ENCODE results near the gene TUBG2. TPM values are rescaled to one million over a fixed set of nuclear protein-coding genes. Genes with fewer than 3 reads are reported as not detected.

TUBG2 gene
- total RNA-seq, 2 donors from 2014 or later, result 8.1 to 11.2 TPM

DNA sequence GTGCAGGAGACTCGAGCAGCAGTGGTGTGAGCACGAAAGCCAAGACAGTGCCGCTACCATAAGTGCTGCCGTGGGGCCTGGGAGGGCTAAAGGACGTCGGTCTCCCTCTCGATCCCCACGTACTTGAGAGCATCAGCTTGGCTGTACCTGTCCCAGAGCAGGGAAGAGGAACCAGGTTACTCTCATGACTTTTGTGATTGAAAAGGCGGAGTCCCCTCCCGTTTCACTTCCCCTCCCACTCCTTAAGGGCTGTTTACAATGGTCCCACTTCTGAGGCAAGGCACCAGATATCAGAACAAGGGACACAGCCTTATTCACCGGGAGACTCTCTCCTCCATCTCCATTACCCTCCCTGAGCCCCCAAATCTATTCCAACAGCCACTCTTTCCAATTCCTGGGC lies 43.4 kb downstream of the TUBG2 start:
- H3K9me3 Mint-ChIP-seq, result no peaks in the 10 kb centered on the region
- H3K27me3 Mint-ChIP-seq (ENCODE audit: low read depth), result peaks cover 15% of the 10 kb centered on the region
- peaks cover 12 to 36% of the 10 kb centered on the region in 2 donors for H3K36me3 Mint-ChIP-seq (ENCODE audit: insufficient read depth in 2 of 2)
- DNase-seq (no peak), ATAC-seq (replicated peaks in 1 of 2) (no peak)
- no peak overlapping the region for H3K27ac Mint-ChIP-seq
- H3K4me1 Mint-ChIP-seq (ENCODE audit: low read depth), result peaks cover 34% of the 10 kb centered on the region
- H3K4me3 Mint-ChIP-seq, result no peak overlapping the region

DNA sequence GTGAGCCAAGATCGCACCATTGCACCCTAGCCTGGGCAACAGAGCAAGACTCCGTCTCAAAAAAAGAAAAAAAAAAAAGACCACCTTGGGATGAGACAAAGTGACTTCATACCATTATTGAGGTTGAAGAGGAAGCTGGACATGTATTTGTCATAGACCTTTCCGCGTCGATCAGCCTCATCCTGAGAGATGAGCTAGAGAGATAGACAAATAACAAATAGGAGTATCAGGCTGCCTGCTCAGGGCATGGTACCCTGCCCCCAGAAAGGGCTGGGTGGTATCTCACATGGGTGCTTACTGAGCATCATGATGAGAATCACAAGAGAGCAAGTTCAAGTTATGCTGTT lies 45.4 kb downstream of the TUBG2 start:
- no peaks in the 10 kb centered on the region for H3K9me3 Mint-ChIP-seq
- no peak overlapping the region for H3K27ac Mint-ChIP-seq
- ATAC-seq (replicated peaks in 1 of 2) (no peak), DNase-seq (no peak)
- peak overlapping the region; percentile 7 to 42 for H3K4me3 Mint-ChIP-seq
- peaks cover 21 to 52% of the 10 kb centered on the region in 2 donors for H3K36me3 Mint-ChIP-seq (ENCODE audit: insufficient read depth in 2 of 2)
- peaks cover 22% of the 10 kb centered on the region for H3K27me3 Mint-ChIP-seq (ENCODE audit: low read depth)
- peaks cover 42% of the 10 kb centered on the region for H3K4me1 Mint-ChIP-seq (ENCODE audit: low read depth)

DNA sequence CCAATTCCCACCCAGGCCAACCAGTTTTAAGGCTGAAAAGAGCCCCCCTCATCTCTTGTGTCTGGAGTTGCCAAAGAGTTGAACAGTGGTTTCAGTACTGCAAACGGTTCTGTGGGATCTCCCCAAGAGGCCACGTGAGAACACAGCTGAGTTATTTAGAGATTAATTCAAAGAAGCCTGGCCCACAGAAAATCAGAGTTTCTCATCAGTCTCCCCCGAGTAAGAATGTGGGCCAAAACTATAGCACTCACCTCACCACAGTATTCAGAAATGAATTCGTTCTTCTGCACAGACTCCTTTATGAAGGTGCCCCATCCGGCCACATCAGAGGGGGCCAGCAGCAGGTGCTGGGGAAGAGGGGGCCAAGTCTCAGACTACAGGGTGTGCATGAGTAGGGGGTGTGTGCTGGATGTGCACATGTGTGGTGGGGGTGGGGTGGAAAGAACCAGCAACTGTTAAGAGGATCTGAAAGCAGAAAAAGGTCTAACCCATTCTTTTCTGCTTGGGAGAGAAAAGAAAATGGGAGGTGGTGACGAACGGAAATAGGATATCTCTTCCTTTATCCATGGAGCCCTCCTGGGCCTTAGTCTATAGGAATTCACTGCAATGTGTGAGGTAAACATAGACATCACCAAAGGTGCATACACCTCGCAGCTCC lies 45.9 kb downstream of the TUBG2 start:
- Mint-ChIP-seq H3K36me3 (ENCODE audit: insufficient read depth in 2 of 2) (peaks cover 22 to 55% of the 10 kb centered on the region in 2 donors), H3K4me1 (ENCODE audit: low read depth) (peaks cover 42% of the 10 kb centered on the region), H3K9me3 (no peaks in the 10 kb centered on the region), H3K27ac (no peak overlapping the region), H3K4me3 (peak overlapping the region; percentile 7 to 42), H3K27me3 (ENCODE audit: low read depth) (peaks cover 22% of the 10 kb centered on the region)
- DNase-seq (peak; percentile 68 to 80), ATAC-seq (replicated peaks in 1 of 2) (peak; percentile 91 to 95)

DNA sequence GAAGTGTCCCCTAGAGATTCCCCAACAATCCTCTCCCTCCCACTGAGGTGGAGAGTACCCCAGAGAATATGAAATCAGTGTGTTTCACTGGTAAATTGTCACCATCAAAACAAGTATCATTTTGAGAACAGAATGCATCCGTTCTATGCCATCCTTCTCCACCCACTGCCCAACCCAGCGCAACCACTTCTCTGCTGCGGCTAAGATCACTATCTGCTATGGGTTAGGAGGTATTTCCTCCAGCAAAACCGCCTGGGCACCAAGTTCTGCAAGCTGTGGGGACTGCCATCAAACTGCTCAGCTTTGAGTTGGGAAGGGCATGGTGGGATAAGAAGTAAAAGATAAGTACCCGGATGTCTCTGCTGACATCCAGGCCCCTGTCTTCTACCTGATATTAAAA lies 47.6 kb downstream of the TUBG2 start:
- Mint-ChIP-seq H3K9me3 (no peaks in the 10 kb centered on the region), H3K27me3 (ENCODE audit: low read depth) (peaks cover 17% of the 10 kb centered on the region)
- DNase-seq, result peak; percentile 73 to 82

DNA sequence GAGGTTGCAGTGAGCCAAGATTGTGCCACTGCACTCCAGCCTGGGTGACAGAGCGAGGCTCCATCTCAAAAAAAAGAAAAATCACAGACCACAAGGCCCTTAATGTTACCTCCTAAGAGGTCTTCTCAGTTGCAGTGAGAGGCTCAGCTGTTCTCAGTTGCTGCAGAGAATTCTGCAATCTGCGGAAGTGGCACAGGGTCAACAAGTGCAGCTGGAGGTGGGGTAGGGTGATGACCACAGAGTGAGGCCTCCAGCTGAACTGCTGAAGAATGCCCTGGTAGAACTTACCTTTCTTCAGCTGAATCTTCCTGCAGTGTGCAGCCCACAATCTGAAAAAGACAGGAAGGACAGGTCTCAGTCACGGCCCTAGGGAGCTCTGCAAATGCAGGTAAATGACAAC lies 49.5 kb downstream of the TUBG2 start:
- Mint-ChIP-seq H3K27me3 (ENCODE audit: low read depth) (peaks cover 7% of the 10 kb centered on the region), H3K9me3 (no peaks in the 10 kb centered on the region), H3K4me1 (ENCODE audit: low read depth) (peaks cover 42% of the 10 kb centered on the region), H3K27ac (no peak overlapping the region), H3K4me3 (no peak overlapping the region), H3K36me3 (ENCODE audit: insufficient read depth in 2 of 2) (peaks cover 30 to 56% of the 10 kb centered on the region in 2 donors)
- ATAC-seq (replicated peaks in 1 of 2), result no peak
- DNase-seq, result no peak

More for the DNA sequence above, 47.6 kb downstream of the TUBG2 start:
- peak; percentile 39 to 58 for ATAC-seq (replicated peaks in 1 of 2)
- H3K4me3 Mint-ChIP-seq, result no peak overlapping the region
- H3K4me1 Mint-ChIP-seq (ENCODE audit: low read depth), result peaks cover 42% of the 10 kb centered on the region
- H3K36me3 Mint-ChIP-seq (ENCODE audit: insufficient read depth in 2 of 2), result peaks cover 28 to 62% of the 10 kb centered on the region in 2 donors
- H3K27ac Mint-ChIP-seq, result no peak overlapping the region

DNA sequence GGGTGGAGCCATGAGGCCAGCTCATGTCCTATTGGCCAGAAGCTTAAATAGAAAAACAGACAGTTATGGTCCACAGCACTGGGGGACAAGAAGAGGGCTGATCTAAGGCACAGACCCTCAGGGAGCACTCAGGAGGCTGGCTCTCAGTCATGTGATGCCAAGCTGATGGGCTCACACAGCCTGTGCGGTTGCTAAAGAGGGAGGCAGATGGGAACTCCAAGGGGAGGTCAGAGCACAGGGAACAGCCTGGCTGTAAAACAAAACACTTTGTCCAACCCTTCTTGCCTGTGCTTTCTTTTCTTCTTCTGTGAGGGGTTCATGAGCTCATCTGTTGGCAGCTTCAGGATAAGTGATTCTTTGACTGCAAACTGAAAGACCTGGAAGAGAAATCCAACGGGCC lies 50.5 kb downstream of the TUBG2 start:
- Mint-ChIP-seq H3K36me3 (ENCODE audit: insufficient read depth in 2 of 2) (peaks cover 28 to 47% of the 10 kb centered on the region in 2 donors), H3K9me3 (no peaks in the 10 kb centered on the region), H3K27ac (no peak overlapping the region), H3K4me3 (no peak overlapping the region), H3K4me1 (ENCODE audit: low read depth) (peaks cover 33% of the 10 kb centered on the region), H3K27me3 (ENCODE audit: low read depth) (peaks cover 7% of the 10 kb centered on the region)
- ATAC-seq (replicated peaks in 1 of 2), result no peak
- DNase-seq, result no peak

Other genes with a start within 250 kb of the TUBG2 start
- 1 to 10 TPM; 2.4 to 4.3 TPM for gene CAVIN1, start 236.0 kb upstream of the TUBG2 start, total RNA-seq
- gene ATP6V0A1, start 200.4 kb upstream of the TUBG2 start, total RNA-seq, result 10 to 100 TPM; 22.1 TPM
- 1 to 10 TPM; 9.4 to 9.8 TPM for gene NAGLU, start 123.0 kb upstream of the TUBG2 start, total RNA-seq
- 1 to 10 TPM; 1.3 to 1.8 TPM for gene HSD17B1, start 106.4 kb upstream of the TUBG2 start, total RNA-seq
- gene COASY, start 97.1 kb upstream of the TUBG2 start, total RNA-seq, result 10 to 100 TPM; 98.2 to 98.5 TPM
- 10 to 100 TPM; 38.8 to 41.2 TPM for gene MLX, start 92.2 kb upstream of the TUBG2 start, total RNA-seq
- 10 to 100 TPM; 31.7 to 40.7 TPM for gene PSMC3IP, start 81.6 kb upstream of the TUBG2 start, total RNA-seq
- gene RETREG3, start 49.9 kb upstream of the TUBG2 start, total RNA-seq, result 10 to 100 TPM; 41.5 to 42.6 TPM
- gene TUBG1, start 49.6 kb upstream of the TUBG2 start, total RNA-seq, result 10 to 100 TPM; 42.3 to 51.5 TPM
- 1 to 10 TPM; 1.2 to 1.9 TPM for gene PLEKHH3, start 17.7 kb downstream of the TUBG2 start, total RNA-seq
- under 1 TPM in 1 of 2 donors, not detected in 1; 0.83 TPM for gene CCR10, start 22.6 kb downstream of the TUBG2 start, total RNA-seq
- 1 to 10 TPM in 1 of 2 donors, under 1 TPM in 1; 0.53 to 1.3 TPM for gene CNTNAP1, start 23.2 kb downstream of the TUBG2 start, total RNA-seq
- 10 to 100 TPM; 40.9 to 45.9 TPM for gene EZH1, start 85.8 kb downstream of the TUBG2 start, total RNA-seq
- not detected for gene RAMP2, start 101.9 kb downstream of the TUBG2 start, total RNA-seq
- gene VPS25, start 114.2 kb downstream of the TUBG2 start, total RNA-seq, result 10 to 100 TPM; 64.4 to 71.6 TPM
- 1 to 10 TPM; 1.0 to 1.1 TPM for gene WNK4, start 121.3 kb downstream of the TUBG2 start, total RNA-seq
- 10 to 100 TPM; 21.9 to 23.9 TPM for gene COA3, start 139.4 kb downstream of the TUBG2 start, total RNA-seq
- gene CNTD1, start 139.6 kb downstream of the TUBG2 start, total RNA-seq, result under 1 TPM; 0.22 to 0.32 TPM
- 100 to 1,000 TPM in 1 of 2 donors, 10 to 100 TPM in 1; 98.4 to 100 TPM for gene BECN1, start 165.0 kb downstream of the TUBG2 start, total RNA-seq
- 10 to 100 TPM; 87.4 to 91.2 TPM for gene PSME3, start 174.1 kb downstream of the TUBG2 start, total RNA-seq
- gene AOC2, start 185.3 kb downstream of the TUBG2 start, total RNA-seq, result 10 to 100 TPM in 1 of 2 donors, 1 to 10 TPM in 1; 8.8 to 11.5 TPM
- 1 to 10 TPM; 6.8 to 9.4 TPM for gene AOC3, start 191.9 kb downstream of the TUBG2 start, total RNA-seq
- gene G6PC1, start 241.5 kb downstream of the TUBG2 start, total RNA-seq, result not detected